Tibial nerve (tissue), 4 donors: ENCODE data around the gene AHCYL2. TPM values are rescaled to one million over a fixed set of nuclear protein-coding genes. Genes with fewer than 3 reads are reported as not detected.
"Not testable (repeated sequence)": the region's sequence is repeated elsewhere in the genome, so short reads cannot be mapped to it uniquely, and the experiment has no call there.

Source experiments
- DNase-seq, 2 donors: peaks; one replicate each; pipeline ENCODE4 v3.0.0-alpha.2; 2019; ENCODE audit warnings: low spot score in 2 of 2
- H3K27ac ChIP-seq, 4 donors: fragments of 200-600 bp; sonication (generic) in 3 of 4; one replicate each; pipeline ENCODE4 v1.5.1; 2017 to 2019; ENCODE audit warnings: mild to moderate bottlenecking in 1 of 4
- H3K27me3 ChIP-seq, 2 donors: fragments of 200-600 bp; sonication (generic) in 1 of 2; one replicate each; pipeline versions ENCODE4 v1.5.1 to v1.6.0; 2017 to 2019
- H3K36me3 ChIP-seq, 3 donors: fragments of 200-600 bp; sonication (generic); one replicate each; pipeline ENCODE4 v1.5.1; 2018 to 2019
- H3K4me1 ChIP-seq, 4 donors: fragments of 200-600 bp; sonication (generic) in 3 of 4; one replicate each; pipeline ENCODE4 v1.5.1; 2017 to 2019
- H3K4me3 ChIP-seq, 4 donors: fragments of 200-600 bp; sonication (generic) in 3 of 4; one replicate each; pipeline ENCODE4 v1.5.1; 2017 to 2019; ENCODE audit warnings: mild to moderate bottlenecking in 1 of 4, moderate library complexity in 1 of 4
- H3K9me3 ChIP-seq, 4 donors: fragments of 200-600 bp; sonication (generic) in 3 of 4; one replicate each; pipeline ENCODE4 v1.5.1; 2017 to 2019
- EP300 ChIP-seq, 2 donors: sonication (generic); formaldehyde crosslinking; IDR thresholded peaks; one replicate each; pipeline ENCODE4 v1.6.1; 2017; ENCODE audit warnings: antibody characterized with exemption in 2 of 2, mild to moderate bottlenecking in 1 of 2
- POLR2A ChIP-seq, 2 donors: fragments of 450-650 bp; IDR thresholded peaks; one replicate each; pipeline ENCODE4 v1.6.1; 2017; ENCODE audit warnings: antibody characterized with exemption in 2 of 2, mild to moderate bottlenecking in 2 of 2, moderate library complexity in 2 of 2
- WGBS, 2 donors: methylation state at CpG; one replicate each; pipeline ENCODE4 v1.1.5; 2018; 5-methylcytosine and 5-hydroxymethylcytosine counted together
- total RNA-seq, 4 donors: library from RNA; depleted of rRNA; stranded (reverse); fragments of >200 nt; gene quantifications; one replicate each; pipeline ENCODE4 v1.1.0, GENCODE V29; 2016
- TF ChIP-seq, protein P1 (sequence below), 5 experiments: fragments of 200-600 bp in 3 of 5; fragments of 450-650 bp in 2 of 5; sonication (generic) in 3 of 5; IDR thresholded peaks; one replicate each; pipeline ENCODE4 v1.5.1; 2016 to 2019; ENCODE audit warnings: antibody characterized with exemption in 5 of 5, mild to moderate bottlenecking in 3 of 5, moderate library complexity in 2 of 5

The AHCYL2 gene
- total RNA-seq, 4 donors from 2014 or later: 21.6 to 42.9 (median 30.9) TPM

DNA sequence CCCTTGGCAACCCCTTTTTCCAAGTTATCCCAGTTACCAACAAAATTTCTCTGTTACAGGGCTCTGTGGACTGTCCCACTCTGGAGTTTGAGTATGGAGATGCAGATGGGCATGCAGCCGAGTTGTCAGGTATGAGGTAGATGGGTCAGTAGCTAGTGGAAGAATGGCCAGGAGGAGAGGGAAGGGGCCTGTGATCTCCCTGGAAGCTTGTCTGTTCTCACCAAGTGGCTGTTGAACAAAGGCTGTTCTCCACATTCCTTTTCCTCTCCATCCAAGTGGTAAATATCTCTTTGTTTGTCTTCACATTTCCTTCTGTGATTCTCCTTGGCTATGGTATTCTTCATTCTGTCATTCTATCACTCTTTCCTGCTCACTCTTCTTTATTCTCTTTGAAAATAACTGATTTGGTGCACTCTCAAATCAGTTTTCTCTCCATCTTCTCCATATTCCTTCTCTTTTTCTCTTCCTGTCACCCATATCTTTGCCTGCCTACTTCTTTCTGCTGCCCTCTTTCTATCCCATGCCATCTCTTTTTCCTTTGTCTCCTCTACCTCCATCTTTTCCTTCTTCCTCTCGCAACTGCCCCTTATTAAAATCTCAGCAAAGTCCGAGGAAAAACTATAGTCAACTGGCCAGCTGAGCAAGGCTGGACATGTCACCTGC is 215.3 kb downstream of the AHCYL2 start:
- 90 to 91% methylated on average over 3 of the region's 3 CpGs for WGBS, 2 donors
- no peak overlapping the region for H3K27ac ChIP-seq
- TF ChIP-seq, protein P1, sequence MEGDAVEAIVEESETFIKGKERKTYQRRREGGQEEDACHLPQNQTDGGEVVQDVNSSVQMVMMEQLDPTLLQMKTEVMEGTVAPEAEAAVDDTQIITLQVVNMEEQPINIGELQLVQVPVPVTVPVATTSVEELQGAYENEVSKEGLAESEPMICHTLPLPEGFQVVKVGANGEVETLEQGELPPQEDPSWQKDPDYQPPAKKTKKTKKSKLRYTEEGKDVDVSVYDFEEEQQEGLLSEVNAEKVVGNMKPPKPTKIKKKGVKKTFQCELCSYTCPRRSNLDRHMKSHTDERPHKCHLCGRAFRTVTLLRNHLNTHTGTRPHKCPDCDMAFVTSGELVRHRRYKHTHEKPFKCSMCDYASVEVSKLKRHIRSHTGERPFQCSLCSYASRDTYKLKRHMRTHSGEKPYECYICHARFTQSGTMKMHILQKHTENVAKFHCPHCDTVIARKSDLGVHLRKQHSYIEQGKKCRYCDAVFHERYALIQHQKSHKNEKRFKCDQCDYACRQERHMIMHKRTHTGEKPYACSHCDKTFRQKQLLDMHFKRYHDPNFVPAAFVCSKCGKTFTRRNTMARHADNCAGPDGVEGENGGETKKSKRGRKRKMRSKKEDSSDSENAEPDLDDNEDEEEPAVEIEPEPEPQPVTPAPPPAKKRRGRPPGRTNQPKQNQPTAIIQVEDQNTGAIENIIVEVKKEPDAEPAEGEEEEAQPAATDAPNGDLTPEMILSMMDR (IDR thresholded peaks at IDR 0.05): no peak
- no peak for TF ChIP-seq EP300 (IDR thresholded peaks at IDR 0.05)
- no peak for TF ChIP-seq POLR2A (IDR thresholded peaks at IDR 0.05)

DNA sequence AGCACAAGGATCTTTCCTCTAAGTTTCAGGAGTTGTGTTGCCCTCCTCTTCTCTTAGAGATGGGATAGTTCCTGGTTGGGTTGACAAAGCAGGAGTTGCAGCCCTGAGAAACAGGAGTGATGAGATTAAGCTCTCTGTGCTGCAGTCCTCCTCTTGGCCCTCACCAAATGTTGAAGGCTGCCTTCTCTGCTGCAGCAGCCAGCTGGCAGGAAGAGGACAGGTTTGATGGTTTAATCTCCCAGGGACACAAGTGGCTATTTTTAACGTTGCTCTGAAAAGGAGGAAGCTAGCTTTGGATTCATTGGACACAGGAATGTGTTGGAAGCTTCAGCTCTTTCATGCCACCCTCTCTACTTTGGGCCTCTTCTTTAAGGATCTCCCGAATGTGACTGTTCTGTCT is 218.8 kb downstream of the AHCYL2 start:
- Histone ChIP-seq H3K27me3 (no peaks in the 10 kb centered on the region), H3K4me1 (no peaks in the 10 kb centered on the region), H3K27ac (no peak overlapping the region), H3K9me3 (peaks cover 0 to 8% (median 0%) of the 10 kb centered on the region in 4 donors), H3K4me3 (no peak overlapping the region), H3K36me3 (peaks cover 0 to 4% (median 0%) of the 10 kb centered on the region in 3 donors)
- TF ChIP-seq, protein P1 (IDR thresholded peaks at IDR 0.05): no peak
- TF ChIP-seq EP300 (IDR thresholded peaks at IDR 0.05) (no peak), POLR2A (IDR thresholded peaks at IDR 0.05) (no peak)
- DNase-seq: no peak
- WGBS, 2 donors: 48 to 52% methylated on average over 2 of the region's 2 CpGs

More for the DNA sequence above, 215.3 kb downstream of the AHCYL2 start:
- Histone ChIP-seq H3K36me3 (no peaks in the 10 kb centered on the region), H3K9me3 (no peaks in the 10 kb centered on the region), H3K27me3 (peaks cover 0 to 16% of the 10 kb centered on the region in 2 donors), H3K4me3 (no peak overlapping the region), H3K4me1 (peaks cover 0 to 2% (median under 1%) of the 10 kb centered on the region in 4 donors)
- DNase-seq: no peak

DNA sequence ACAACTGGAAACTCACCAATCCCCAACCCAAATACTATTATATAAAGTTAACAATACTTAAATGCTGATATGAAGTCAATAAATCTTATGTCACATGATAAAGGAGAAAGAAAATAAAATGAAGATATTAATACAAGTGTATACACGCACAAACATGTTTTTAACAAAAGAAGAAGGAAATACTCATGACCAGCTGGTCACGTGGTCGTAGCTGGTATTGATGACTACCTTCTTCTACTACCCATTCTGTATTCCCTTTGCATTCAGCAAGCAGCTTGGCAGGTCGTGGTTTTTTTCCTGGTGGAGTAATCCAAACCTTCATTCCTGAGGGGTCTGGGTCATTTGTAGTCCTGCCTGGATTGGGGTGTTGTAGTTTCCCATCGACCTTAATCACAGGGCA is 219.9 kb downstream of the AHCYL2 start:
- not testable (repeated sequence) for H3K4me1 ChIP-seq, DNase-seq, H3K27ac ChIP-seq, H3K4me3 ChIP-seq, H3K27me3 ChIP-seq
- 89 to 92% methylated on average over 5 of the region's 5 CpGs for WGBS, 2 donors
- peaks cover 0 to 20% (median 0%) of the 10 kb centered on the region in 4 donors for H3K9me3 ChIP-seq
- H3K36me3 ChIP-seq: peaks cover 0 to 11% (median 0%) of the 10 kb centered on the region in 3 donors

DNA sequence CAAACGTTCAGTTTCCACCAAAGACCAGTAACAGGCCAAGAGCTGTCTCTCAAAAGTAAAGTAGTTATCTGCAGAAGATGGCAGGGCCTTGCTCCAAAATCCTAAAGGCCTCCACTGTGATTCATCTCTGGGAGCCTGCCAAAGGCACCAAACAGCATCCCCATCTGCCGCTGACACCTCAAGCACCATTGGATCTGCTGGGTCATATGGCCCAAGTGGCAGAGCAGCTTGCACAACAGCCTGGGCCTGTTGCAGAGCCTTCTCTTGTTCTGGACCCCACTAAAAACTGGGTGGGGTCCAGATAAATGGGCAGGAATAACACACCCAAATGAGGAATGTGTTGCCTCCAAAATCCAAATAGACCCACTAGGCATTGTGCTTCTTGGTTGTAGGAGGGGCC is 222.1 kb downstream of the AHCYL2 start:
- Histone ChIP-seq H3K36me3 (peaks cover 0 to 11% (median 0%) of the 10 kb centered on the region in 3 donors), H3K9me3 (peaks cover 0 to 21% (median 0%) of the 10 kb centered on the region in 4 donors)
- H3K4me1 ChIP-seq, H3K27ac ChIP-seq, H3K4me3 ChIP-seq, H3K27me3 ChIP-seq, DNase-seq: not testable (repeated sequence)
- WGBS, 2 donors: 38 to 47% methylated on average over 2 of the region's 2 CpGs

DNA sequence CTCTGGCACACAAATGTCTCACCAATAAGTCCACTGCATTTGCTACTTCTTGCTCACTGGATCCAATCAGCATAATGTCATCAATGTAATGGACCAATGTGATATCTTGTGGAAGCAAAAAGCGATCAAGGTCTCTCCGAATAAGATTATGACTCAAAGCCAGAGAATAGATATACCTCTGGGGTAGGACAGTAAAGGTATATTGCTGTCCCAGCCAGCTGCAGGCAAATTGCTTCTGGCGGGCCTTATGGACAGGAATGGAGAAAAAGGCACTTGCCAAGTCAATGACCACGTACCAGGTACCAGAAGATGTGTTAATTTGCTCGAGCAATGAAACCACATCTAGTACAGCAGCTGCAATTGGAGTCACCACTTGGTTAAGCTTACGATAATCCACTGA is 222.6 kb downstream of the AHCYL2 start:
- H3K4me1 ChIP-seq, H3K27ac ChIP-seq, DNase-seq, H3K4me3 ChIP-seq, H3K27me3 ChIP-seq: not testable (repeated sequence)
- Histone ChIP-seq H3K36me3 (peaks cover 0 to 11% (median 0%) of the 10 kb centered on the region in 3 donors), H3K9me3 (peaks cover 0 to 21% (median 0%) of the 10 kb centered on the region in 4 donors)
- WGBS, 2 donors: 96 to 98% methylated on average over 6 of the region's 6 CpGs

DNA sequence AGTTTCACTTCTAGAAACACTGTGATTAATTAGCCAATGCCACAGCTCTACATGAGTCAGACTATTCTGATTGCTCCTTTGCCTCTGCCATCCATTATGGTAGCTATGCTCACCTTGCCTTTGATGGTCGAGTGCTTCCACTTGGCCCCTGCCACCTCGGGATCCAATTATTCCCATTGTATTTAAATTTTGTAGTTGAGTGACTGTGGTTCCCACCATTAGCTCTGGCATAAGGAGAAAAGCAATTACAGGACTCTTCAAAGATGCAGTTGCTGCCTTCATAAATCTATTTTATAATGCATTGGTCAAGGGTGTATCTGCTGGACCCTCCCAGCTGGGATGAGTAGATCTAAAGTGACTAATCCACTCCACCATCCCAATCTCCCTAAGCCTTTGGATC is 223.8 kb downstream of the AHCYL2 start:
- H3K36me3 ChIP-seq: peaks cover 0 to 11% (median 0%) of the 10 kb centered on the region in 3 donors
- DNase-seq, H3K4me1 ChIP-seq, H3K4me3 ChIP-seq, H3K27ac ChIP-seq, H3K27me3 ChIP-seq: not testable (repeated sequence)
- 90% methylated on average over 2 of the region's 2 CpGs for WGBS, 2 donors
- H3K9me3 ChIP-seq: peaks cover 0 to 21% (median 0%) of the 10 kb centered on the region in 4 donors

DNA sequence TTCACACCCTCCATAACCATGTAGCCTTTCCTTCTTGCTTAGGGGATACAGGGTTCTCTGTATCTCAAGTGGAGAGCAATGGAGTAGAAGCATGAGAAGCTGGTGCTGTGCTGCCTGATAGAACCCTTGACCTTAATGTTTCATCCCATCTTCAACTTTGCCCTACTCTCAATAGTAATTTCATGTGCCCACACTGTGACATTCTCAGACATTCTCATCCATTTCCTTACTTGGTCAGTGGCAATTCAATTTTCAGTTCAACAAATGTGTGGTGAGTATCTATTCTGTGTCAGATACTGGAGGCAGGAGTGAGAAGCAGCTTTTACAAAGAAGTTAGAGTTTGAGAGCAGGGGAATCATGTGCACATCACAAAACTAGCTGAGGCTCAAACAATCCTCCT is 225.5 kb downstream of the AHCYL2 start:
- H3K36me3 ChIP-seq: peaks cover 0 to 11% (median 0%) of the 10 kb centered on the region in 3 donors
- H3K4me3 ChIP-seq: no peak overlapping the region
- no peak overlapping the region for H3K27ac ChIP-seq
- no peaks in the 10 kb centered on the region for H3K4me1 ChIP-seq
- no peaks in the 10 kb centered on the region for H3K27me3 ChIP-seq
- no peak for TF ChIP-seq POLR2A (IDR thresholded peaks at IDR 0.05)
- TF ChIP-seq, protein P1 (IDR thresholded peaks at IDR 0.05): no peak
- no peak for TF ChIP-seq EP300 (IDR thresholded peaks at IDR 0.05)
- H3K9me3 ChIP-seq: peaks cover 0 to 21% (median 0%) of the 10 kb centered on the region in 4 donors
- no peak for DNase-seq
